Pancreas (tissue), 10 donors: Measurements from ENCODE around the gene IFNE. TPM values are rescaled to one million over a fixed set of nuclear protein-coding genes. Genes with fewer than 3 reads are reported as not detected.

Experiments used
- ATAC-seq, 4 donors: fragments of 200-7000 bp; cut with Tn5 transposase; one replicate each; pipeline versions ENCODE4 v1.8.0 to v1.9.1; 2020; ENCODE audit warnings: mild to moderate bottlenecking in 4 of 4, moderate library complexity in 4 of 4
- DNase-seq, 6 donors: peaks; one replicate each; pipeline ENCODE4 v3.0.0-alpha.2; 2020
- FAIRE-seq: peaks from 2 replicates; lab custom pipeline; 2012; peaks lifted over from hg19 to GRCh38; lab: Jason Lieb, UNC
- H3K27ac ChIP-seq, 4 donors: fragments of 200-600 bp; sonication (generic); 1 replicate in 3 of 4; 2 replicates in 1 of 4; pipeline versions ENCODE4 v1.5.0 to v1.8.0; 2020
- H3K27me3 ChIP-seq, 4 donors: fragments of 200-600 bp; one replicate each; pipeline ENCODE4 v1.8.0; 2021
- H3K36me3 ChIP-seq, 3 donors: fragments of 200-600 bp; sonication (generic) in 1 of 3; one replicate each; pipeline versions ENCODE4 v1.5.0 to v1.8.0; 2020 to 2021
- H3K4me1 ChIP-seq, 3 donors: fragments of 200-600 bp; one replicate each; pipeline ENCODE4 v1.8.0; 2021
- H3K4me3 ChIP-seq, 4 donors: fragments of 200-600 bp; sonication (generic) in 2 of 4; one replicate each; pipeline versions ENCODE4 v1.5.0 to v1.8.0; 2020 to 2021
- H3K9me3 ChIP-seq, 4 donors: fragments of 200-600 bp; one replicate each; pipeline ENCODE4 v1.8.0; 2021
- WGBS, 2 donors: extraction: QIAGEN DNeasy Blood & Tissue Kit; methylation state at CpG; one replicate each; pipeline ENCODE4 v1.1.7; 2013; 5-methylcytosine and 5-hydroxymethylcytosine counted together
- intact Hi-C, 3 donors: fragments of 100-400 bp; cut with DNase I; formaldehyde crosslinking; loops; one replicate each; pipeline versions ENCODE4 v1.11.1 to v1.14.2; 2022
- microRNA-seq, 2 donors: library from miRNA; unstranded; fragments of <30 nt; microRNA quantifications; one replicate each; pipeline versions ENCODE4 to v1.1.0, GENCODE V29; 2019 to 2020
- polyA plus RNA-seq, 2 donors: library from polyadenylated mRNA; stranded (reverse); fragments of 200-250 nt; gene quantifications; one replicate each; pipeline ENCODE4 v1.2.3, GENCODE V29; 2013
- total RNA-seq, 6 donors: library from RNA; stranded (reverse); fragmentation: NEBNext Ultra II Directional in 4 of 6; extraction: Animal tissue kit (Norgen Biotek cat#: 25700) in 4 of 6; gene quantifications; one replicate each; pipeline versions ENCODE4 v1.2.1 to v1.2.4, GENCODE V29; 2021 to 2023
- TF ChIP-seq, protein P1 (sequence below), 4 donors: fragments of 200-600 bp; sonication (generic) in 3 of 4; IDR thresholded peaks; one replicate each; pipeline versions ENCODE4 v1.5.0 to v1.8.0; 2021; ENCODE audit warnings: antibody characterized with exemption in 4 of 4
- donor health status: healthy with polysubstance abuse.
- donor health status: DM: no; HTN: no; CAD: no; lungs with moderate emphysema.
- donor health status: DM: no; HTN: no; CAD: no.
- donor health status: control.
- donor health status: control.
- donor health status: Bipolar disorder and iron deficiency.
- donor health status: DM: yes; HTN: yes; CAD: no.
- donor health status: DM: no; HTN: no; CAD: no.
- donor health status: DM: no; HTN: no; CAD: no.
- donor health status: DM: yes; HTN: yes; CAD: no.

Gene IFNE
- total and polyA plus RNA-seq, 8 donors, result 0.12 TPM; not detected in 7

DNA sequence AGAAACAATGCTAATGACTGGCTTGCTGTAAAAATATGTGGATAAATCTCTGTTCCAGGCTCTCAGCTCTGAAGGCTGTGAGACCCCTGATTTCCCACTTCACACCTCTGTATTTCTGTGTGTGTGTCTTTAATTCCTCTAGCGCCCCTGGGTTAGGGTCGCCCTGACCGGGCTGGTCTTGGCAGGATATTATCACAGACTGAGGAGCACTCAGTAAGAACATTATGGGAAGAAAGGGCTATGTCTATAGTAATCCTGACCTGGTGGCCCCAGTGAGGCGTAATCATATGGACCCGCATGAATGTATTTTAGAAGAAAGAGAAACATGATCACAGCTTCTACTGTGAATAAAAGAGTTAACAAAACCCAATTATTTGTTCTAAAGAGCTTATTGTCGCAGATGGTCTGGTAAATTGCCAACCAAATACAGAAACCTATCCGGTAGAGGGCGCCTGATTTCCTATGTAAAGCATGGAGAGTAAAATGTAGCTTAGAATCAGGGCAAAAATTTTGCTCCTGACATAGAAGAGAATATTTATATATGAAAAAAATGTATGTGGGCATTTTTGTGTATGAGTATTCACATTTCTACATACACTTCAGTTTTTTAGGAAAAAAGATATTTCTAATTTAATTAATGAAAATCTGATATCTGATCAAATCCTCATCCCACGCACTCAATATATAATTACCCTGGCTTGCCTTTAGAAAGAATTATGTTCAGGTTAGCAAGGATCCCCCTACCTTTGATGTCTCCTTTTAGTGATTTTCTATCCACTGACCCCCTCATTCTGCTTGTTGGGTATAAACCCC lies 47.7 kb downstream of the IFNE start:
- peaks cover 0 to 4% (median 0%) of the 10 kb centered on the region in 4 donors for H3K27me3 ChIP-seq
- intact Hi-C loops, result no loop called here
- TF ChIP-seq, protein P1, sequence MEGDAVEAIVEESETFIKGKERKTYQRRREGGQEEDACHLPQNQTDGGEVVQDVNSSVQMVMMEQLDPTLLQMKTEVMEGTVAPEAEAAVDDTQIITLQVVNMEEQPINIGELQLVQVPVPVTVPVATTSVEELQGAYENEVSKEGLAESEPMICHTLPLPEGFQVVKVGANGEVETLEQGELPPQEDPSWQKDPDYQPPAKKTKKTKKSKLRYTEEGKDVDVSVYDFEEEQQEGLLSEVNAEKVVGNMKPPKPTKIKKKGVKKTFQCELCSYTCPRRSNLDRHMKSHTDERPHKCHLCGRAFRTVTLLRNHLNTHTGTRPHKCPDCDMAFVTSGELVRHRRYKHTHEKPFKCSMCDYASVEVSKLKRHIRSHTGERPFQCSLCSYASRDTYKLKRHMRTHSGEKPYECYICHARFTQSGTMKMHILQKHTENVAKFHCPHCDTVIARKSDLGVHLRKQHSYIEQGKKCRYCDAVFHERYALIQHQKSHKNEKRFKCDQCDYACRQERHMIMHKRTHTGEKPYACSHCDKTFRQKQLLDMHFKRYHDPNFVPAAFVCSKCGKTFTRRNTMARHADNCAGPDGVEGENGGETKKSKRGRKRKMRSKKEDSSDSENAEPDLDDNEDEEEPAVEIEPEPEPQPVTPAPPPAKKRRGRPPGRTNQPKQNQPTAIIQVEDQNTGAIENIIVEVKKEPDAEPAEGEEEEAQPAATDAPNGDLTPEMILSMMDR (IDR thresholded peaks at IDR 0.05), result peak; percentile 13 to 53 (median 33)
- peak in 2 of 4 donors; percentile 57 to 63 for ATAC-seq
- H3K4me3 ChIP-seq, result no peak overlapping the region
- no peaks in the 10 kb centered on the region for H3K36me3 ChIP-seq
- peak in 3 of 6 donors; percentile 20 to 47 (median 30) for DNase-seq
- no peaks in the 10 kb centered on the region for H3K9me3 ChIP-seq
- WGBS, 2 donors, result 31 to 44% methylated on average over 9 of the region's 9 CpGs
- no peaks in the 10 kb centered on the region for H3K4me1 ChIP-seq
- H3K27ac ChIP-seq, result no peak overlapping the region
- peak; percentile 34 for FAIRE-seq

DNA sequence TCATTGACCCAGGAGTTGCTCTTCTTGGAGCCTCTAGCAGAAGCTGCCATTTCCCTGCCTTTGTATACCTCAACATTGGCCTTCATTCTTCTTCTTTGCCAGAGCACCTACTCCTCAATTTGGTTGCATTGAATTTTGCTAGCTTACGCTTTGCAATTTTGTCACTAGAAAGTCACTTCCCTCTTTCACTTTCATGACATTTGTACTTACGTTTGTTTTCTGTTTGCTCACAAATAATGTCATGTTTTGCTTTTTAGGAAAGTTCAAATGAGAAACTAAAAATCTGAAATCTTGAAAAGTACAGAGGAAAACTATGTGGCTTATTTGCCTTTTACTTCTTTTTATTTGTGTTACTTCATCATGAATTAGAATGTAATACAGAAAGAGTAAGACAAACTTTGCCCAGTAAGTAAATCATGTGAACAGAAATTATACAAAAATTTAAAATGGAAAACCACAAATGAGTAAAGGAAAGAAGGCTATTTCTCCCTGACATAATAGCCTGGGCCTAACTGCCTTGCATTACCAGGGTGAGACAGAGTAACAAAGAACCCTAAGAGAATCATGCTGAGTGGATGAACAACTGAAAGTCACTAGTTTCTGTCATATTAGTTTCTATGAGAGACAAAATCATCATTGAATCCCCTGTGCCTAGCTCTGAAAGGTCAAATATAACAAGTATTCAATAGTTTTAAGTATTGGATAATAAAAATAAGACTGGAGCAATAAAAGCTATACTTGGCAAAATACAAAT lies 49.3 kb downstream of the IFNE start:
- WGBS, 2 donors, result 74 to 86% methylated on average over 2 of the region's 2 CpGs
- no peak for FAIRE-seq
- no peak for ATAC-seq
- Histone ChIP-seq H3K4me1 (no peaks in the 10 kb centered on the region), H3K27ac (no peak overlapping the region), H3K36me3 (no peaks in the 10 kb centered on the region), H3K27me3 (peaks cover 0 to 4% (median 0%) of the 10 kb centered on the region in 4 donors), H3K4me3 (no peak overlapping the region), H3K9me3 (no peaks in the 10 kb centered on the region)
- no peak for DNase-seq
- TF ChIP-seq, protein P1 (IDR thresholded peaks at IDR 0.05), result no peak
- intact Hi-C loops, result no loop called here

Small RNAs within 50 kb of the gene (microRNA-seq; reads per million reads assigned to microRNA genes)
- gene MIR31, result 162 to 230 reads per million in 2 donors

Other genes starting within 250 kb of the IFNE start
- gene IFNA14, start 242.3 kb downstream of the IFNE start, total RNA-seq, result not detected
- not detected for gene IFNA14, start 242.3 kb downstream of the IFNE start, polyA plus RNA-seq
- not detected for gene IFNA5, start 177.0 kb downstream of the IFNE start, total RNA-seq
- not detected for gene IFNA5, start 177.0 kb downstream of the IFNE start, polyA plus RNA-seq
- 10 to 100 TPM in 2 of 6 donors, 1 to 10 TPM in 4; 5.4 to 14.8 (median 7.3) TPM for gene KLHL9, start 146.9 kb downstream of the IFNE start, total RNA-seq
- gene KLHL9, start 146.9 kb downstream of the IFNE start, polyA plus RNA-seq, result 1 to 10 TPM; 3.2 to 7.8 TPM
- not detected for gene IFNA6, start 131.4 kb downstream of the IFNE start, total RNA-seq
- gene IFNA6, start 131.4 kb downstream of the IFNE start, polyA plus RNA-seq, result not detected
- not detected for gene IFNA13, start 114.3 kb downstream of the IFNE start, total RNA-seq
- gene IFNA13, start 114.3 kb downstream of the IFNE start, polyA plus RNA-seq, result under 1 TPM in 1 of 2 donors, not detected in 1; 0.07 TPM
- not detected for gene IFNA2, start 96.9 kb downstream of the IFNE start, total RNA-seq
- gene IFNA2, start 96.9 kb downstream of the IFNE start, polyA plus RNA-seq, result not detected
- gene IFNA8, start 73.2 kb downstream of the IFNE start, total RNA-seq, result not detected
- not detected for gene IFNA8, start 73.2 kb downstream of the IFNE start, polyA plus RNA-seq
- not detected for gene IFNA1, start 41.9 kb downstream of the IFNE start, total RNA-seq
- gene IFNA1, start 41.9 kb downstream of the IFNE start, polyA plus RNA-seq, result not detected